Measurements from ENCODE around the gene HTR1D. TPM values are rescaled to one million over a fixed set of nuclear protein-coding genes. Genes with fewer than 3 reads are reported as not detected.

Gene HTR1D
- total RNA-seq, 1 experiment from 2014 or later, result 15.0 TPM

GRCh38 chr1:23187637-23188036 is 29.7 kb downstream of the HTR1D start:
- Histone ChIP-seq H4K20me1 (ENCODE audit: insufficient read depth) (no peaks in the 10 kb centered on the region), H3K27me3 (ENCODE audit: insufficient read depth, low read depth) (no peaks in the 10 kb centered on the region), H3K79me2 (ENCODE audit: low read depth) (no peaks in the 10 kb centered on the region), H3K4me2 (peak overlapping the region; percentile 59), H3K9me3 (ENCODE audit: insufficient read depth, low read depth) (no peaks in the 10 kb centered on the region), H3K4me3 (no peak overlapping the region), H3F3A (ENCODE audit: insufficient read depth, low read depth) (peaks cover 32% of the 10 kb centered on the region), H3K27ac (peak overlapping the region; percentile 99), H2AFZ (no peak overlapping the region), H3K9me2 (ENCODE audit: insufficient read depth) (no peaks in the 10 kb centered on the region), H3K36me3 (ENCODE audit: low read depth) (no peaks in the 10 kb centered on the region), H3K4me1 (replicated peaks; ENCODE audit: insufficient read depth) (peaks cover 28% of the 10 kb centered on the region)
- ChIA-PET POLR2A (ENCODE audit: unreplicated experiment) (interaction anchor here (0.5 kb wide), 2 partner anchors 10 to 41 kb away, joined by 5 to 13 read pairs; no protein-coding TSS in a partner anchor), CTCF (interaction anchor here (0.5 to 1.0 kb wide), 3 partner anchors 9 to 299 kb away, joined by 3 to 8 read pairs (median 3); no protein-coding TSS in a partner anchor)
- peak; percentile 31 to 52 for DNase-seq
- TF ChIP-seq EZH2 (IDR thresholded peaks at IDR 0.05; ENCODE audit: low read depth), result no peak
- no peak for TF ChIP-seq CTCF (conservative IDR thresholded peaks at IDR 0.05)
- intact Hi-C loops (cut with micrococcal nuclease; ENCODE audit: unreplicated experiment), result loop anchor here (2.0 kb wide), 1 partner anchor 29 kb away; the partner anchor contains the start of gene HTR1D
- BruUV-seq (replicated peaks), result no TSS peak

- Histone ChIP-seq H3K4me2 (no peak overlapping the region), H3K4me3 (no peak overlapping the region), H3K36me3 (ENCODE audit: low read depth) (no peaks in the 10 kb centered on the region), H3K4me1 (replicated peaks; ENCODE audit: insufficient read depth) (peaks cover 28% of the 10 kb centered on the region), H3K9me2 (ENCODE audit: insufficient read depth) (no peaks in the 10 kb centered on the region), H3K9me3 (ENCODE audit: insufficient read depth, low read depth) (no peaks in the 10 kb centered on the region), H2AFZ (no peak overlapping the region), H3K27me3 (ENCODE audit: insufficient read depth, low read depth) (no peaks in the 10 kb centered on the region), H3K79me2 (ENCODE audit: low read depth) (no peaks in the 10 kb centered on the region), H3F3A (ENCODE audit: insufficient read depth, low read depth) (peaks cover 32% of the 10 kb centered on the region), H4K20me1 (ENCODE audit: insufficient read depth) (no peaks in the 10 kb centered on the region), H3K27ac (no peak overlapping the region)
- BruUV-seq (replicated peaks), result no TSS peak
- ChIA-PET POLR2A (ENCODE audit: unreplicated experiment) (interaction anchor here (0.8 kb wide), 1 partner anchor 31 kb away, joined by 7 read pairs; no protein-coding TSS in a partner anchor), CTCF (interaction anchor here (0.6 to 3.7 kb wide), 8 partner anchors 25 to 211 kb away, joined by 3 to 35 read pairs (median 5); no protein-coding TSS in a partner anchor)
- intact Hi-C loops (cut with micrococcal nuclease; ENCODE audit: unreplicated experiment), result no loop called here
- DNase-seq, result no peak
- TF ChIP-seq CTCF (conservative IDR thresholded peaks at IDR 0.05) (no peak), EZH2 (IDR thresholded peaks at IDR 0.05; ENCODE audit: low read depth) (no peak)
These were observed 31.9 kb downstream of the HTR1D start for GRCh38 chr1:23185381-23185780.

GRCh38 chr1:23184212-23184934 is 32.9 kb downstream of the HTR1D start:
- no peaks in the 10 kb centered on the region for H3K27me3 ChIP-seq (ENCODE audit: insufficient read depth, low read depth)
- H2AFZ ChIP-seq, result no peak overlapping the region
- ChIA-PET CTCF (interaction anchor here (0.5 to 3.7 kb wide), 11 partner anchors 24 to 481 kb away, joined by 3 to 35 read pairs (median 4); no protein-coding TSS in a partner anchor), POLR2A (ENCODE audit: unreplicated experiment) (interaction anchor here (0.6 to 0.8 kb wide), 4 partner anchors 12 to 89 kb away, joined by 3 to 7 read pairs (median 4); no protein-coding TSS in a partner anchor)
- H3F3A ChIP-seq (ENCODE audit: insufficient read depth, low read depth), result peaks cover 25% of the 10 kb centered on the region
- no peaks in the 10 kb centered on the region for H3K9me3 ChIP-seq (ENCODE audit: insufficient read depth, low read depth)
- no peaks in the 10 kb centered on the region for H3K36me3 ChIP-seq (ENCODE audit: low read depth)
- peak overlapping the region; percentile 70 for H3K4me2 ChIP-seq
- H3K4me1 ChIP-seq (replicated peaks; ENCODE audit: insufficient read depth), result peaks cover 20% of the 10 kb centered on the region
- no peak overlapping the region for H3K27ac ChIP-seq
- no TSS peak for BruUV-seq (replicated peaks)
- no peaks in the 10 kb centered on the region for H3K9me2 ChIP-seq (ENCODE audit: insufficient read depth)
- peak; percentile 91 for TF ChIP-seq CTCF (conservative IDR thresholded peaks at IDR 0.05)
- TF ChIP-seq EZH2 (IDR thresholded peaks at IDR 0.05; ENCODE audit: low read depth), result no peak
- no peak for DNase-seq
- H3K79me2 ChIP-seq (ENCODE audit: low read depth), result no peaks in the 10 kb centered on the region
- no peak overlapping the region for H3K4me3 ChIP-seq
- no peaks in the 10 kb centered on the region for H4K20me1 ChIP-seq (ENCODE audit: insufficient read depth)
- intact Hi-C loops (cut with micrococcal nuclease; ENCODE audit: unreplicated experiment), result loop anchor here (1.0 kb wide), 2 partner anchors 86 to 208 kb away; no protein-coding TSS in a partner anchor

Measured in PC-9 (cell line).